SK-MEL-5 (cell line): Measurements from ENCODE around the gene COX14. TPM values are rescaled to one million over a fixed set of nuclear protein-coding genes. Genes with fewer than 3 reads are reported as not detected.
"Not testable (repeated sequence)": the region's sequence is repeated elsewhere in the genome, so short reads cannot be mapped to it uniquely, and the experiment has no call there.

Source experiments
- DNase-seq: peaks from one replicate; pipeline ENCODE4 v3.0.0-alpha.2; 2016; ENCODE audit warnings: low read depth, low spot score
- in situ Hi-C: cut with HindIII; loops from 2 replicates; pipeline ENCODE4 v1.10.0; 2016; ENCODE audit warnings: low sequenced_read_pairs, high pct_unique_total_duplicates, low pct_unique_long_range_greater_than_20kb
- total RNA-seq: library from RNA; depleted of rRNA; stranded (reverse); fragments of >200 nt; shearing (Covaris generic); gene quantifications from 2 replicates; pipeline ENCODE4 v1.2.3, GENCODE V29; 2014

COX14 gene
- total RNA-seq, 1 experiment from 2014 or later = 60.3 TPM

DNA sequence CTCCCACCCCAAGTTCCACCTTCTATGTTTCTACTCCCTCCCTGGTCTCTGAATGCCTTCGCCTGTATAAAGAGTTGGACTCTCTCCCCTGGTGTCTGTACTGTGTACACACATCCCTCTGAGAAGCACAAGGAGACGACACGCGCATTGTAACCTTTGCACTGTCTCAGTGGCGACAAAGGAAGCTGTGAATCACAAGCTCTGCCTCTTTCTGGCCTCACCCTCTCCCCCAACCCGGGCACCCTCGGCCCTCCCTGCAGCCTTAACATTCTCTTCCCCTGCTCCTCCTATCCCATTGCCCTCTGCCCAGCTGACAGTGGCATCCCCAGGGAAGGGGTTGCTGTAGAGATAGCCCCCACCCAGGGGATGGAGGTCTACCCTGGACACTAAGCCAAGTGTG is 29.4 kb upstream of the COX14 start:
- in situ Hi-C loops = no loop called here

DNA sequence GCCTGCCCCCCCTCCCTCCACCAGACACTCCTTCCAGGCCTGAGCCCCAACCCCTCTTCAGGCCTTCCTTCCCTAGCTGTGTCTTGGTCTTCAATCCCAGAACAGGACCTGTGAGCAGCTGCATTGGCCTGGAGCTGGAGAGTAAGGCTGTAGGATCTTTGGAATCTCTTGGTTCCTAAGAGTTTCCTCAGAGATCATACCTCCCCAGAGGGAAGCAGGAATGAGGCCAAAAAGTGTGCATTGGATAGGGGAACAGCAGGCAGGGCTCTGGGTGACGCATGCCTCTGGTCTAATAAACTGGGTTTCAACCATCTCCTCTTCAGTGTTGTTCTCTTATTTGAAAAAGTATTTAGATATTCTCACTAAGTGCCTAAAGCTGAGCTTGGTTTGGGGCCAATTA is 28.7 kb upstream of the COX14 start:
- in situ Hi-C loops = no loop called here
- no peak for DNase-seq

More for the DNA sequence above, 29.4 kb upstream of the COX14 start:
- DNase-seq = no peak

DNA sequence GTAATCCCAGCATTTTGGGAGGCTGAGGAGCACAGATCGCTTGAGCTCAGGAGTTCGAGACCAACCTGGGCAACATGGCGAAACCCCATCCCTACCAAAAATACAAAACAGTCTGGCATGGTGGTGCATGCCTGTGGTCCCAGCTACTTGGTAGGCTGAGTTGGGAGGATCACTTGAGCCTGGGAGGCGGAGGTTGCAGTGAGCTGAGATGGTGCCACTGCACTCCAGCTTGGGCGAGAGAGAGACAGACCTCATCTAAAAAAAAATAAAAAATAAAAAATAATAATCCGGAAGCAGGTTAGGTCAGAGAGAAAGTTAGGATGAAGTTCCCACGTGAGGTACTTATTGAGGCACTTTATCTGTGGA is 27.6 kb upstream of the COX14 start:
- in situ Hi-C loops = not testable (repeated sequence)

DNA sequence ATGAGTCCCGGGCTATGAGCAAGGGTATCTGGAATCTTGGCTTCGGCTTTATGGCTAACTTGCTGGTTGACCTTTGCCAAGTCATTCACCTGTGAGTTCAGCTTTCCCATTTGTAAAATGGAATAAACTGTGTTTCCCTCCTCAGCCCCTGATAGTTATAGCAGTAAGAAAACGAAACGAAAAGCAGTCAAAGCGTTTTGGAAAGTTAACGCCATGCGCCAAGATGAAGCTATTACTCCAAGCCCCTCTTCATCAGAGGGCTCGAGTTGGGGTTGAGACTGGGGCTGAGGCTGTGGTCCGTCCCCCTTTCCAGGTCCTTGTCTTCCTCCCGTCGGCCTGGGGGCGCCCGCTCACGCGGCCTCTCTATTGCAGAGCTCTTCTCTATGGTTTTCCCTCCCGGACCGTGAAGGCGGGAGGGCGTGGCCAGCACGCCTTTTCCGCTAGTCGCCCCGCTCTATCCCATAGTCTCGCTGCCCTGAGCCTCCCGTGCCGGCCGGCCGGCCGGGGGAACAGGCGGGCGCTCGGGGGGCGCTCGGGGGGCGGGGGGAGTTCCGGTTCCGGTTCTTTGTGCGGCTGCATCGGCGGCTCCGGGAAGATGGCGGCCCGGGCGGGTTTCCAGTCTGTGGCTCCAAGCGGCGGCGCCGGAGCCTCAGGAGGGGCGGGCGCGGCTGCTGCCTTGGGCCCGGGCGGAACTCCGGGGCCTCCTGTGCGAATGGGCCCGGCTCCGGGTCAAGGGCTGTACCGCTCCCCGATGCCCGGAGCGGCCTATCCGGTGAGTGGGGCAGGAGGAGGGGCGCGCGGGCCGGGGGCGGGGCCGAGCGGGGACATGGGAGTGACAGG is 27.0 kb upstream of the COX14 start, which contains the start of gene SMARCD1:
TSS of gene SMARCD1 (plus strand) at position 568 of the 840 bp plus-strand sequence. CDS start at position 596, 28 bp downstream.
- in situ Hi-C loops = no loop called here

More for the DNA sequence above, 27.6 kb upstream of the COX14 start:
- DNase-seq = not testable (repeated sequence)

DNA sequence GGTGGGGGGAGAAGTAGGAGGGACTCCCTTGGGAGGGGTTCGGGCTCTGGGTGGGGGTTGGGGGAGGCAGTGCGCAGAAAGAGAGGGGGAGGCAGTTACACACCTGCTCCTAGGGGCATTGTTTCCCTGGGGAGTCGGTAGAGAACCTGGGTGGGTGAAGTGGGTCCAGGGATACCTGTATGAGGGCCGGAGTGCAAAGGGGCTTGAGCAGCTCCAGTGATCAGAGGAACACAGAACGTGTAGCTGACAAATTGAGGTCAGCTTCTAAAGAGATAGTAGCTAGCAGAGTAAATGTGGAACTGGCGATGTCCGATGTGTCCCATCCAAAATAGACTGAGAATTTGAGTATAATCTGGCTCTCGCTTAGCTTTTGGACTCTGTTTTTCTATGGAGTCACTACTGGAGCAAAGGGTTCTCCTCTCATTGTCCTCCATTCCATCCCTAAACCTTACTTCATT is 26.4 kb upstream of the COX14 start:
- in situ Hi-C loops = no loop called here
- no peak for DNase-seq

More for the DNA sequence above, 27.0 kb upstream of the COX14 start, which contains the start of gene SMARCD1:
- DNase-seq = peak; percentile 94

DNA sequence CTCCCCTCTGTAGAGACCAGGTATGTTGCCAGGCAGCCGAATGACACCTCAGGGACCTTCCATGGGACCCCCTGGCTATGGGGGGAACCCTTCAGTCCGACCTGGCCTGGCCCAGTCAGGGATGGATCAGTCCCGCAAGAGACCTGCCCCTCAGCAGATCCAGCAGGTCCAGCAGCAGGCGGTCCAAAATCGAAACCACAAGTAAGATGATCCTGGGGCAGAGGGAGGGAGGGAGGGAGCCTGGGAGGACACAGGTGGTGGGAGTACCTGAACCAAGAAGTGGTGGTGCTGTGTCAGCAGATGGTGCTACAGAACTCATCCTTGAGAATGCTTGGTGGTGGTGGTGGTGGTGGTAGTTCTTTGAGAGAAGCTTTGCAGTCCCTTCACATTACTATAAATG is 25.9 kb upstream of the COX14 start:
- in situ Hi-C loops = no loop called here
- DNase-seq = no peak

DNA sequence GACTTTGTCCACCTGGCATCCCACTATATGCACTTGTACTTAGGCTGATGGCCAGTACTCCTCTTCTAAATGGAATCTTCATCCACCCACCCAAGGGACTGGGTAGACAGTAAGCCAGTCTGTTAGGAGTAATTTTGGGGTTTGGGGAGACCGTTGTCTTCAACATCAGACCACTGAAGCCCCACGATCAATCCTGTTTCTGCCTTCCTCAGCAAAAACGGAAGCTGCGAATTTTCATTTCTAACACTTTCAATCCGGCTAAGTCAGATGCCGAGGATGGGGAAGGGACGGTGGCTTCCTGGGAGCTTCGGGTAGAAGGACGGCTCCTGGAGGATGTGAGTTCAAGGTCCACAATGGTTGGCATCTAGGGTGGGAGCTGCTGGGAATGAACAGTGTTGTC is 24.9 kb upstream of the COX14 start:
- in situ Hi-C loops = no loop called here
- DNase-seq = no peak

DNA sequence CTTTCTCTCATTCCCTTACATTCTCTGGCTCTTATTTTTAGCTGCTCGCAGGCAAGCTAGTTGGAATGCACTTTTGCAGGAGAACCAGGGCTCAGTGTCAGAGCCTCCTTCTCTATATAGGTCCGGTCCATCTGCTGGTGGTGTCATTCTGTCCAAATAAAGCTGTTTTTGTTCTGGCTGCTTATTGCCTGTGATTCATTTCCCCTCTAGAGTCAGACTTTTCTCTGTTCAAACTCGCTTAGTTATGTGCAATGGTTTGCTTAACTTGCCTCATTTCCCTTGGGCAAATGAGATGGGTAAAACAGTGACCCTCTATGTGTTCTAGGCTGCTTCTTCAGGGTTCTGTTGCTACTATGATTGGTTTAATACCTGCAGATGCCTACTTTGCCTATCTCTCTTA is 24.0 kb upstream of the COX14 start:
- in situ Hi-C loops = no loop called here
- DNase-seq = peak; percentile 97

DNA sequence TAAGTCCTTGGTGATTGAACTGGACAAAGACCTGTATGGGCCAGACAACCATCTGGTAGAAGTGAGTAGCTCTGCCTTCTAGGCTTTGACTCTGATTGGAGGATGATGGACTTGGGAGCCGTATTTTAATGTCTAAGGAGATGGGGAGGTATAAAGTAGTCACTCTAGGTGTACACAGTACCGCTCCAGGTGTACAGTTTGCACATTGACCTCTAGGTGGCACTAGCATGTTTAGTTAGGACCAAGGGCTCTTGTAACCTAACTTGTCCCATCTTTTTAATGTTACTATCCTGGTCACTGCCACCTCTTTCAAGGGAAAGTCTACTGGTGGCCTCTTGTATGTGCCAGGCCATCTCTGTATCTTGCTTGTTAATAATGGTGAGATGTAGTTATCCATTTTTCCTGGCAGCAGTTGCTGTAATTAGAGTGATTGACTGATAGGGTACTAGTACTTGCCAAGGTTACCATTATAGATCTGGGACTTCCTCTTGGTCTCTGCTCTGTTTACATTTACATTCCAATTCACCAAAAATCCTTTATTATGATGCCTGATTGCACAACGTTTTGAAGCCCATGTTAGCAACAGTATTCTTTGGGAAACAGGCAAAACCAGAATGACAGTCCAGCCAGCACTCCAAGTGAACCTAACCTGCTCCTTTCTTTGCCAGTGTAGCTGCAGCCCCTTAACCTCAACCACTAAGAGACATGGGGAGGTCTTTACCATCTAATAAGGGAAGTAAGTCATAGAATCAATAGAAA is 23.3 kb upstream of the COX14 start:
- in situ Hi-C loops = no loop called here
- DNase-seq = peak; percentile 69

DNA sequence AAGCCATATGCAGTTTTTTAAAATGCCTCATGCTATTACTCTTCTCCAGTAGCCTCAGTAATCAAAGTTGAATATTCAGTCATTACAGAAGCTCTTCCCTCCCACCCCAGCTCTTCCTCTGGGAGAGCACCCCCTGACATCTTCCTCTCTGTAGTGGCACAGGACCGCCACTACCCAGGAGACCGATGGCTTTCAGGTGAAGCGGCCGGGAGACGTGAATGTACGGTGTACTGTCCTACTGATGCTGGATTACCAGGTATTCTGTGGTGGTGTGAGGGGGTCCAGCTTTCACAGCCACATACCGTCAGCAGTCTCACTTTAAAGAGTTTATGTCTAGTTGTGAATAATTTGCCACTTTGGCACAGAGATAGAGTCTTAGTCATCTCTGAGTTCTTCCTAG is 22.3 kb upstream of the COX14 start:
- in situ Hi-C loops = no loop called here
- DNase-seq = no peak

DNA sequence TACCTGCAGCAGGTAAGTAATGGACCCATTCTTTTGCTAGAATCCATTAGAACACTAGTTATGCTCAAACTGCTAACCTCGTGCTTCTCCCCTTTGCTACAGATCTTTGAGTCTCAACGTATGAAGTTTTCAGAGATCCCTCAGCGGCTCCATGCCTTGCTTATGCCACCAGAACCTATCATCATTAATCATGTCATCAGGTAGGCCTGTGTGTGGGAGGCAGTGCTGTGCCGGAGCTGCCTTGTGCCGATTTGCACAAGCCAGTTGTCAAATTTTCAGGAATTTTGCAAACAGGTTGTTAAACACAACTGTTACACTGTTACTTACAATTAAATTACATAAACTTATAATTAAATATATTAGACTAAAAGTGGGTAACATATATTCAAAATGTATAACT is 21.6 kb upstream of the COX14 start:
- in situ Hi-C loops = no loop called here
- no peak for DNase-seq

DNA sequence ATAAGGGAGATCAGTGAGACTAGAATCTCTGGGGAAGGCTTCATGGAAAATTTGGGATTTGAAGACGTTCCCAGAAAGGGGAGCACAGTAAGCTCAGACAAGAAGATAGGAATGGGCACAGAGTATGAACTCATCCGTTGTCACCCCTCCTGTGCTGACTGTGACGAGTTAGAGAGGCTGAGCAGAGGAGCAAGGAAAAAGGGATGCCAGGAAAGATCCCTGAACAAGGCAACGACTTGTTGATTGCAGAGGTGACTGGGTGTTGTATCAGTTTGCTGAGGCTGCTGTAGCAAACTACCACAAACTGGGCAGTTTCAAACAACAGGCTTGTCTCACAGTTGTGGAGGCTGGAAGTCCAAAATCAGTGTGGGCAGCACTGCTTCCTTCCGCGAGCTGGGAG is 14.1 kb upstream of the COX14 start:
- DNase-seq = no peak
- in situ Hi-C loops = no loop called here

DNA sequence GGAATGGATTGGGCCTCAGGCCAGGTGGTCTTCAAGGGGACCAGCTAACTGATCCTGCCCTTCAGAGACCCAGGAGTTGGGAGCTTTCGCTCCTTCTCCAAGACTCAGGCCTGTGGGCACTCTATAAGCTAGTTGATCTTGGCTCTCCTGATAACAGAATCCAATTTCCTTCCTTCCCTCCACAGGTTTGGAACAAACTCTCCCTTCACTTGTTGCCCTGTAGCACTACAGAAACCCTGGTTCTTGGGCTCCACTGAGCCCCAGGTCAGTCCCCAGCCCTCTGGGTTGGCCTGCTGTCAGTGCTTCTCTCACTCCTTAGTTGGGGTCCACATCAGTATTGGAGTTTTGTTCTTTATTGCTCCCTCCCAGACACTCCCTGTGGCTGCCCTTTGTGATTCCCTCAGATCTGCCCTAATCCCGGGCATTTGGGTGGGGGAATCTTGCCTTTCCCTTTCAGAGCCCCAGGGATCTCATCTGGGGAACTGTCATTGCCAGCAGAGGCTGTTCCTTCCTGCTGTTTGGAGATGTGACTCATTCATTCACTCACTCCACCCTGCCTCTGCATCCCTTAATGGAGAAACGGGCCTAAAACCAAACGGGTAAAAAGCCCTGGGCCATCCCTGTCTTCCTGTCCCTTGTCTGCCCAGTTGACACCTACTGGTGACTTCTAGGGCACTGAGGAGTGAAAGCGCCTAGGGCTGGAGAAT is 12.6 kb upstream of the COX14 start:
- in situ Hi-C loops = no loop called here
- no peak for DNase-seq

DNA sequence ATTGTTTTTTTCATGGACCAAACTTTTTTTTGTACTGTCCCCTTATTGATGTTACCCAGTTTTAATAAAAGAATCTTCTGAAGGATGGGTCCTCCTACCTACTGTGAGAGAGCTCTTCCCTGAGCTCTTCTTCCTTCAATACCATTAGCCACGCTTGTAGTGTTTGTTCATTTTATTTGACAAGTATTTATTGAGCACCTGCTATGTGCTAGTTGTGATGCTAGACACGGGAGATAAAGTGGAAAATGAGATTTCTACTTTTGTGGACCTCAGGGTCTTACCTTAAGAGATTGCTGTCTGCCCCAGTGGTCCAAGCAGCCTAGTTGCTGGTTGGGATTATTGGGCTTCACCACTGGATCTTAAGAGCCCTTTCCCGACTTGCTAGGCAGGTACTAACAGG is 11.5 kb upstream of the COX14 start:
- no peak for DNase-seq
- in situ Hi-C loops = no loop called here

DNA sequence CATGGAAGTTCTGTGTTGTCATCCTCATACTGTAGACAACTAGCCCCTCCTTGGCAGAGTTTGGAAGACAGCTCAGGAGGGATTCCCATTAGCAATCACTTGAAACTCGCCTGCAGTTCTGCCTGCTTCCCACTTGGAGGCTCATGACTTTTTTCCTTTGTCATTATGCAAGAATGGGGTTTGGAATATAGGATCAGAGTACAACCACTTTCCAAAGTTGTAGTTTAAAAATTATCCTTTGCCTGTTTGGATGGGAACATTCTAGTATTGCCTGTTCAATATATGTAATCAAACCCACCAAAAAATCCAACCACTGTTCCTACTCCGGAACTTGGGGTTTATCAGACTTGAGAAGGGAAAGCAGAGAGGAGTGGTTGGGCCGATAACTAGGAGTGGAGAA is 10.4 kb upstream of the COX14 start:
- DNase-seq = peak; percentile 78
- in situ Hi-C loops = no loop called here

DNA sequence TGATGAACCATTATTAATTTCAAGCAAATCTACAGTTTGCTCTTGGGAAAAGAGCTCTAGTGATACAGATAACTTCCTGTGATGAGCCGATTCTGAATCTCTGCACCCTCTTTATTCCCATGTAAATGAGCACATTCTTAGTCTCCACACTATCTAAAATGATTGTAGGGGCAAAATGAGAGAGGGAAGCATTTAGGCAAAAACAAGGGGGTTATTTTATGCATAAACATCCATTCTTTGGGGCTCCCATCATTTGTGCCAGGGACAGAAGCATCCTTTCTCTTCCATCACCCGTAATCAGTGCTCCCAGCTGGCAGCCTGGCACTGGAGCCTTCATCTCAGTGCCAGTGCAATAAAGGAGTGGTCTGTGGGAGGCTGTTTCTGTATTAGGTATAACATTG is 9.9 kb upstream of the COX14 start:
- in situ Hi-C loops = no loop called here
- no peak for DNase-seq

DNA sequence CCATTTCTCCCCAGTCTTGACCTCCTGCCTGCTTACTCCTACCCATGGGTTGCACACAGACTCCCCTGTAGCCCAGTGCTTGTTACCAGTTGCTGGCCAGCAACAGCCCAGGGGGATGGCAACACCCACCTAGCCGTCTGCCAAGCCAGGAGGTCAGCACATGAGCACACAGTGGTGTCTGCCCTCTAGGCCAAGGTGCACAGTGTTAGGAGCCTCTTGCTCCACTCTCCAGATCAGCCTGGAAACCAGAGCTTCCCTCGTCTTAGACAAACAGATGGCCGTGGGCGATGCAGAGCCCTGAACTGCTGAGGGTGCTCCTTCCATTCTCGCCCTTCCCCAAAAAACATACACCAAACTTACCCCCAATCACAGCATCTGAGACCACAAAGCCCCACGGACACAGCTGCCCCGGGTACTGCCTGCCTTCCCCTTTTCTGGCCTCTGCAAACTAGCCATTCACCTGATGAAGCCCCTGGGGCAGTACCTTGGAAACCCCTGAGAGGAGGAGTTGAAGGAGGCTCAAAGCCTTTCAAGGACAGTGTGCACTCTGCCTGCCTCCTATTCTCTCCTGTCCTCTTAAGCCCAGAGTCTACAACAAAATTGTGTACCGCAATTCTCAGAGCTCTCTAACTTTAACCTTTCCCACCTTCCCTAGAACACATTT is 9.3 kb upstream of the COX14 start:
- in situ Hi-C loops = no loop called here
- no peak for DNase-seq

DNA sequence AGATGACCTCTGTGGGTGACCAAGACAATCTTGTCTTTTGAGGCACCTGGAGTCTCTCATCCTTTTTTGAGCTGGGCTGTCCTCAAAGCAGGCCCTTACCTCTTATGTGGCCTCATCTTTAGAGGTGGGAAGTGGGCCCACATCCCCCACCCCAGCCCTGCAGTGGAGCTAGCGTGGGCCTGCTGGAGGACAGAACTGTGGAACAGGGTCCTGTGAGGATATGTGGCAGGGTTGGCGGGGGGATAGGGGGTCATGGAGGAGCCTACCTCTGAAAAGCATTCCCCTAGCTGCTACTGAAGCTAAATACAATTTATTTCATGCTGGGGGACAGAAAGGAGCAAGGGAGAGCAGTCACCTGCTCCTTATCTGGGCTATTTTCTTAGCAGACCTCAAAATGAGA is 8.7 kb upstream of the COX14 start:
- in situ Hi-C loops = no loop called here
- DNase-seq = no peak
